Esophagus muscularis mucosa (tissue), 4 donors: ENCODE measurements around the gene EPB41L5. TPM values are rescaled to one million over a fixed set of nuclear protein-coding genes. Genes with fewer than 3 reads are reported as not detected.
"Not testable (repeated sequence)": the region's sequence is repeated elsewhere in the genome, so short reads cannot be mapped to it uniquely, and the experiment has no call there.

Source experiments
- DNase-seq: peaks from one replicate; pipeline ENCODE4 v3.0.0-alpha.2; 2017; ENCODE audit errors: extremely low spot score
- H3K27ac ChIP-seq, 4 donors: fragments of 200-600 bp; sonication (generic); replicated peaks in 1 of 4; 1 replicate in 3 of 4; 2 replicates in 1 of 4; pipeline ENCODE4 v1.5.1; 2016 to 2019; ENCODE audit warnings: mild to moderate bottlenecking in 1 of 4
- H3K27me3 ChIP-seq, 4 donors: fragments of 200-600 bp; sonication (generic); one replicate each; pipeline versions ENCODE4 v1.5.1 to v1.6.0; 2016 to 2019
- H3K36me3 ChIP-seq, 4 donors: fragments of 200-600 bp; sonication (generic); one replicate each; pipeline ENCODE4 v1.5.1; 2016 to 2019
- H3K4me1 ChIP-seq, 4 donors: fragments of 200-600 bp; sonication (generic); one replicate each; pipeline ENCODE4 v1.5.1; 2016 to 2019
- H3K4me3 ChIP-seq, 4 donors: fragments of 200-600 bp; sonication (generic); 1 replicate in 2 of 4; 2 replicates in 2 of 4; pipeline ENCODE4 v1.5.1; 2016 to 2019; ENCODE audit warnings: mild to moderate bottlenecking in 4 of 4, moderate library complexity in 1 of 4
- H3K9me3 ChIP-seq, 4 donors: fragments of 200-600 bp; sonication (generic); 1 replicate in 3 of 4; 2 replicates in 1 of 4; pipeline ENCODE4 v1.5.1; 2016 to 2019
- EP300 ChIP-seq: sonication (generic); formaldehyde crosslinking; IDR thresholded peaks from one replicate; pipeline ENCODE4 v1.6.1; 2017; ENCODE audit warnings: antibody characterized with exemption
- POLR2A ChIP-seq: fragments of 450-650 bp; IDR thresholded peaks from one replicate; pipeline ENCODE4 v1.6.1; 2017; ENCODE audit warnings: antibody characterized with exemption, moderate library complexity, mild to moderate bottlenecking, low read depth
- POLR2AphosphoS5 ChIP-seq, 2 donors: sonication (generic); formaldehyde crosslinking; IDR thresholded peaks; one replicate each; pipeline ENCODE4 v1.6.1; 2017; ENCODE audit warnings: antibody characterized with exemption in 2 of 2
- WGBS: methylation state at CpG from one replicate; pipeline ENCODE4 v1.1.5; 2018; 5-methylcytosine and 5-hydroxymethylcytosine counted together
- intact Hi-C: fragments of 100-400 bp; cut with DNase I; formaldehyde crosslinking; loops from one replicate; pipeline ENCODE4 v1.15.1; 2023
- total RNA-seq, 4 donors: library from RNA; depleted of rRNA; stranded (reverse); fragments of >200 nt; gene quantifications; one replicate each; pipeline versions ENCODE4 v1.1.0 to v1.2.1, GENCODE V29; 2016
- TF ChIP-seq, protein P1 (sequence below), 3 experiments: fragments of 200-600 bp in 2 of 3; fragments of 450-650 bp in 1 of 3; sonication (generic) in 2 of 3; IDR thresholded peaks; one replicate each; pipeline ENCODE4 v1.5.1; 2017 to 2019; ENCODE audit warnings: antibody characterized with exemption in 3 of 3, mild to moderate bottlenecking in 2 of 3, moderate library complexity in 1 of 3

EPB41L5 gene
- total RNA-seq, 4 donors from 2014 or later: 16.0 to 30.3 (median 21.6) TPM

DNA sequence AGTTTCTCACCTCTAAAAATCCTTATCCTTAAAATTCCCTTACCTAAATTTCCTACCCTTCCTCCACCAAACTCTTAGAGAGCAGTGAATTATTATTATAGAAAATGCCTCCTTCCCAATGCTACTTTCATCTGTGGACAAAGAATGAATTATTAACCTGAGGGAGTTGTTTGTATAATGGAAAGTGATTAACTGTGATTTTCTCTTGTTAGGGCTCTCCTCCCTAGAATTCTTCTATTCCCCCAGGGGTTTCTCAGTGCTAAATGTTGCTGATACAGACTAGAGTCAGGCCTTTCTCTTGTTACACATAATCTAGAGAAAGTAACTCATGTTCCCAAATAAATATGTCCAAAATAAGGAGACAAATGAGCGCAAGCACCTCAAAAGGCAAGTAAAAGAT is 23.3 kb downstream of the EPB41L5 start:
- intact Hi-C loops: no loop called here
- H3K9me3 ChIP-seq: no peaks in the 10 kb centered on the region
- no peaks in the 10 kb centered on the region for H3K27me3 ChIP-seq
- no peak for TF ChIP-seq POLR2AphosphoS5 (IDR thresholded peaks at IDR 0.05)
- TF ChIP-seq POLR2A: no peak
- TF ChIP-seq, protein P1, sequence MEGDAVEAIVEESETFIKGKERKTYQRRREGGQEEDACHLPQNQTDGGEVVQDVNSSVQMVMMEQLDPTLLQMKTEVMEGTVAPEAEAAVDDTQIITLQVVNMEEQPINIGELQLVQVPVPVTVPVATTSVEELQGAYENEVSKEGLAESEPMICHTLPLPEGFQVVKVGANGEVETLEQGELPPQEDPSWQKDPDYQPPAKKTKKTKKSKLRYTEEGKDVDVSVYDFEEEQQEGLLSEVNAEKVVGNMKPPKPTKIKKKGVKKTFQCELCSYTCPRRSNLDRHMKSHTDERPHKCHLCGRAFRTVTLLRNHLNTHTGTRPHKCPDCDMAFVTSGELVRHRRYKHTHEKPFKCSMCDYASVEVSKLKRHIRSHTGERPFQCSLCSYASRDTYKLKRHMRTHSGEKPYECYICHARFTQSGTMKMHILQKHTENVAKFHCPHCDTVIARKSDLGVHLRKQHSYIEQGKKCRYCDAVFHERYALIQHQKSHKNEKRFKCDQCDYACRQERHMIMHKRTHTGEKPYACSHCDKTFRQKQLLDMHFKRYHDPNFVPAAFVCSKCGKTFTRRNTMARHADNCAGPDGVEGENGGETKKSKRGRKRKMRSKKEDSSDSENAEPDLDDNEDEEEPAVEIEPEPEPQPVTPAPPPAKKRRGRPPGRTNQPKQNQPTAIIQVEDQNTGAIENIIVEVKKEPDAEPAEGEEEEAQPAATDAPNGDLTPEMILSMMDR (IDR thresholded peaks at IDR 0.05): no peak
- TF ChIP-seq EP300: no peak
- H3K4me1 ChIP-seq: peaks cover 0 to 19% (median 12%) of the 10 kb centered on the region in 4 donors
- DNase-seq: no peak
- H3K4me3 ChIP-seq: no peak overlapping the region
- no peaks in the 10 kb centered on the region for H3K36me3 ChIP-seq
- no peak overlapping the region for H3K27ac ChIP-seq
- 98% methylated on average over 1 of the region's 1 CpG for WGBS

DNA sequence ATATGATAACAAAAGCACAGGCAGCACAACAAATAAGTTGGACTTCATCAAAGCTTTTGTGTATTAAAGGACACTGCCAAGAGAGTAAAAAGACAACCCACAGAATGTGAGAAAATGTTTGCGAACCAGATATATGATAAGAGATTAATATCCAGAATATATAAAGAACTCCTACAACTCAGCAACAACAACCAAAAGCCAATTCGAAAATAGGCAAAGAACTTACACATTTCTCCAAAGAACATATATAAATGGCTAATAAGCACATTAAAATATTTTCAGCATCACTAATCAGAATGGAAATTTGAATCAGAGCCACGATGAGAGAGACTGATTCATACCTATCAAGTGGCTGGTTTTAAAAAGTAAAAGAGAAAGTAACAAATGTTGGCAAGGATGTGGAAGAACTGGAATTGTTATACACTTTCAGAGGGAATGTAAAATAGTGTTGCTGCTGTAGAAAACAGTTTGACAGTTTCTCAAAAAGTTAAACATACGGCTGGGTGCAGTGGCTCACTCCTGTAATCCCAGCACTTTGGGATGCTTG is 25.2 kb downstream of the EPB41L5 start:
- DNase-seq: no peak
- Histone ChIP-seq H3K36me3 (no peaks in the 10 kb centered on the region), H3K9me3 (no peaks in the 10 kb centered on the region), H3K27me3 (no peaks in the 10 kb centered on the region), H3K27ac (no peak overlapping the region), H3K4me1 (peaks cover 13 to 27% (median 25%) of the 10 kb centered on the region in 4 donors), H3K4me3 (no peak overlapping the region)
- TF ChIP-seq POLR2AphosphoS5 (IDR thresholded peaks at IDR 0.05) (no peak), POLR2A (no peak)
- intact Hi-C loops: no loop called here
- 76% methylated on average over 4 of the region's 4 CpGs for WGBS

DNA sequence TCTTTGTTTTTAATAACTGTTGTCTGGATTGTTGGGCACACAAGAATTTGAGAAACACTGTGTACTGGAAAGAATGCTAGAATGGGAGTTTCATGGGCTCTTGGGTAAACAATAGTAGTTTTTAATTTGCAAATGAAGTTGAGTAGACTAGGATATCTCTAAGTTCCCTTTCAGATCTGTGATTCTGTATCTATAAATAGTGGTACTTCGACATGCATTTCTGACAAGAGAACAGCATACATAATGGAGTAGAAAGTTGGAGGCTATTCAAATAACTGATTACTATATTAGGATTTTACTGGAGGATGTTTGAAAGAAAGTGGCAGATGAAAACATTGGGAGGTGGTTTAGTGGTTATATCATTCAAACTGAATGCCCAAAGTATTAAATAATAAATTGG is 29.5 kb downstream of the EPB41L5 start:
- Histone ChIP-seq H3K27me3 (no peaks in the 10 kb centered on the region), H3K4me3 (no peak overlapping the region), H3K36me3 (peaks cover 0 to 10% (median 5%) of the 10 kb centered on the region in 4 donors), H3K9me3 (no peaks in the 10 kb centered on the region), H3K27ac (peak overlapping the region in 1 of 4 donors; percentile 11), H3K4me1 (peaks cover 13 to 23% (median 21%) of the 10 kb centered on the region in 4 donors)
- 8% methylated on average over 1 of the region's 1 CpG for WGBS
- intact Hi-C loops: no loop called here
- DNase-seq: no peak
- no peak for TF ChIP-seq POLR2AphosphoS5 (IDR thresholded peaks at IDR 0.05)
- TF ChIP-seq EP300: no peak
- TF ChIP-seq, protein P1 (IDR thresholded peaks at IDR 0.05): no peak
- no peak for TF ChIP-seq POLR2A

DNA sequence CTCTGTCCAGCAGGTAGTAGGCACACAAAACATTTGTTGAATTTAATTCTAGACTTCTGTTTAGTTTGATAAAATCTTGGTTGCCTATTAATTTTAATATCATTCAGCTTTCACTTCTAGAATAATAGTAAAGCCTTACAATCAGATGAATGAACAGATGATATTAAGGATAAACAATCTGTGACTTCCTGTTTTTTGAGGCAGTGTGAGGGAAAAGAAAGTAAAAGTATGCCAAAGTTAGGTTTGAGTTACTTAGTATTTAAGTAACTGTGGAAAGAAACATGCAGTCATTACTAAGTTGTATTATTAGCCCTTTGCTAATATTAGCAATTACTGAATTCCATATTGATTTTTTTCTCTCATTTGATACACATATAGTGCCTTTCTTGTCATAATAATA is 31.5 kb downstream of the EPB41L5 start:
- no peak for DNase-seq
- intact Hi-C loops: no loop called here

DNA sequence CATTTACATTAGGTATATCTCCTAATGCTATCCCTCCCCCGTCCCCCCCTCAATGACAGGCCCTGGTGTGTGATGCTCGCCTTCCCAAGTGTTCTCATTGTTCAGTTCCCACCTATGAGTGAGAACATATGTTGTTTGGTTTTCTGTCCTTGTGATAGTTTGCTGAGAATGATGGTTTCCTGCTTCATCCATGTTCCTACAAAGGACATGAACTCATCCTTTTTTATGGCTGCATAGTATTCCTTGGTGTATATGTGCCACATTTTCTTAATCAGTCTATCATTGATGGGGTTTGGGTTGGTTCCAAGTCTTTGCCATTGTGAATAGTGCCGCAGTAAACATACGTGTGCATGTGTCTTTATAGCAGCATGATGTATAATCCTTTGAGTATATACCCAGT is 32.9 kb downstream of the EPB41L5 start:
- H3K27me3 ChIP-seq, H3K27ac ChIP-seq, DNase-seq, H3K9me3 ChIP-seq, intact Hi-C loops, H3K4me3 ChIP-seq: not testable (repeated sequence)
- H3K36me3 ChIP-seq: peaks cover 0 to 11% (median 6%) of the 10 kb centered on the region in 4 donors
- 92% methylated on average over 4 of the region's 4 CpGs for WGBS
- peaks cover 13 to 16% (median 13%) of the 10 kb centered on the region in 4 donors for H3K4me1 ChIP-seq

More for the DNA sequence above, 31.5 kb downstream of the EPB41L5 start:
- Histone ChIP-seq H3K4me3 (no peak overlapping the region), H3K27me3 (no peaks in the 10 kb centered on the region), H3K36me3 (peaks cover 0 to 10% (median 5%) of the 10 kb centered on the region in 4 donors), H3K4me1 (peaks cover 13 to 16% (median 13%) of the 10 kb centered on the region in 4 donors), H3K9me3 (peaks cover 0 to 1% (median 0%) of the 10 kb centered on the region in 4 donors), H3K27ac (no peak overlapping the region)
- TF ChIP-seq, protein P1 (IDR thresholded peaks at IDR 0.05): no peak
- TF ChIP-seq EP300 (no peak), POLR2AphosphoS5 (IDR thresholded peaks at IDR 0.05) (no peak), POLR2A (no peak)

DNA sequence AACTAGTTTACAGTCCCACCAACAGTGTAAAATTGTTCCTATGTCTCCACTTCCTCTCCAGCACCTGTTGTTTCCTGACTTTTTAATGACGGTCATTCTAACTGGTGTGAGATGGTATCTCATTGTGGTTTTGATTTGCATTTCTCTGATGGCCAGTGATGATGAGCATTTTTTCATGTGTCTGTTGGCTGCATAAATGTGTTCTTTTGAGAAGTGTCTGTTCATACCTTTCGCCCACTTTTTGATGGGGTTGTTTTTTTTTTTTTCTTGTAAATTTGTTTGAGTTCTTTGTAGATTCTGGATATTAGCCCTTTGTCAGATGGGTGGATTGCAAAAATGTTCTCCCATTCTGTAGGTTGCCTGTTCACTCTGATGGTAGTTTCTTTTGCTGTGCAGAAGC is 33.4 kb downstream of the EPB41L5 start:
- 88% methylated on average over 2 of the region's 2 CpGs for WGBS
- H3K27me3 ChIP-seq, DNase-seq, H3K4me3 ChIP-seq, H3K9me3 ChIP-seq, H3K27ac ChIP-seq, intact Hi-C loops: not testable (repeated sequence)
- peaks cover 13 to 16% (median 13%) of the 10 kb centered on the region in 4 donors for H3K4me1 ChIP-seq
- H3K36me3 ChIP-seq: peaks cover 0 to 16% (median 9%) of the 10 kb centered on the region in 4 donors
